H1 (cell line): Measurements from ENCODE around the gene C10orf95. TPM values are rescaled to one million over a fixed set of nuclear protein-coding genes. Genes with fewer than 3 reads are reported as not detected.

ENCODE experiments used
- BRCA1 ChIP-seq: IDR thresholded peaks from 2 replicates; pipeline ENCODE4 v1.6.1; 2012; ENCODE audit warnings: low read depth, low read length, improper control_type of control experiment
- CHD2 ChIP-seq: IDR thresholded peaks from 2 replicates; pipeline ENCODE4 v1.6.1; 2012; ENCODE audit warnings: low read length, improper control_type of control experiment
- EP300 ChIP-seq, 2 experiments: IDR thresholded peaks; 1 replicate in 1 of 2; 2 replicates in 1 of 2; pipeline ENCODE4 v1.6.1; 2011 to 2012; ENCODE audit warnings: low read depth in 2 of 2, low read length in 2 of 2, mild to moderate bottlenecking in 2 of 2, borderline replicate concordance in 1 of 2, inconsistent platforms in 1 of 2, moderate library complexity in 1 of 2
- JUND ChIP-seq: IDR thresholded peaks from 2 replicates; pipeline ENCODE4 v1.6.1; 2011; ENCODE audit warnings: mild to moderate bottlenecking, improper control_type of control experiment, low read length
- SIRT6 ChIP-seq: IDR thresholded peaks from one replicate; pipeline ENCODE4 v1.7.1; 2012; ENCODE audit warnings: low read length, inconsistent platforms
- SRF ChIP-seq: IDR thresholded peaks from 2 replicates; pipeline ENCODE4 v1.6.1; 2011; ENCODE audit warnings: mild to moderate bottlenecking, low read depth, low read length, moderate library complexity
- SUZ12 ChIP-seq: fragments of 200-600 bp; sonication (generic); IDR thresholded peaks from 2 replicates; pipeline ENCODE4 v1.6.1; 2012; ENCODE audit warnings: mild to moderate bottlenecking, inconsistent platforms, low read length, moderate library complexity, mixed read lengths
- polyA plus RNA-seq, 7 experiments: library from polyadenylated mRNA; depleted of rRNA in 3 of 7; stranded (reverse) in 5 of 7; unstranded in 2 of 7; fragments of >200 nt in 5 of 7; fragments of 200-250 nt in 2 of 7; gene quantifications; 1 replicate in 5 of 7; 2 replicates in 1 of 7; 4 replicates in 1 of 7; pipeline versions ENCODE4 v1.2.1 to v1.2.3, GENCODE V29; 2011 to 2013; ENCODE audit warnings: missing spikeins in 2 of 7, mixed read lengths in 2 of 7
- total RNA-seq: library from RNA; stranded (reverse); fragmentation: NEBNext Ultra II Directional; extraction: Animal tissue kit (Norgen Biotek cat#: 25700); gene quantifications from 2 replicates; pipeline ENCODE4 v1.2.1, GENCODE V29; 2021
- TF ChIP-seq, protein P1 (sequence below): IDR thresholded peaks from 2 replicates; pipeline ENCODE4 v1.6.1; 2011; ENCODE audit warnings: low read depth, mild to moderate bottlenecking, low read length; ENCODE audit not compliant: insufficient read depth
- TF ChIP-seq, protein P2 (sequence below): IDR thresholded peaks from 2 replicates; pipeline ENCODE4 v1.6.1; 2011; ENCODE audit warnings: low read length, improper control_type of control experiment

Gene C10orf95
- total and polyA plus RNA-seq, 2 of the 8 experiments (the other 6 are each of a cell fraction or from before 2014, with no cell fraction given) = 0.34 to 0.48 TPM

DNA sequence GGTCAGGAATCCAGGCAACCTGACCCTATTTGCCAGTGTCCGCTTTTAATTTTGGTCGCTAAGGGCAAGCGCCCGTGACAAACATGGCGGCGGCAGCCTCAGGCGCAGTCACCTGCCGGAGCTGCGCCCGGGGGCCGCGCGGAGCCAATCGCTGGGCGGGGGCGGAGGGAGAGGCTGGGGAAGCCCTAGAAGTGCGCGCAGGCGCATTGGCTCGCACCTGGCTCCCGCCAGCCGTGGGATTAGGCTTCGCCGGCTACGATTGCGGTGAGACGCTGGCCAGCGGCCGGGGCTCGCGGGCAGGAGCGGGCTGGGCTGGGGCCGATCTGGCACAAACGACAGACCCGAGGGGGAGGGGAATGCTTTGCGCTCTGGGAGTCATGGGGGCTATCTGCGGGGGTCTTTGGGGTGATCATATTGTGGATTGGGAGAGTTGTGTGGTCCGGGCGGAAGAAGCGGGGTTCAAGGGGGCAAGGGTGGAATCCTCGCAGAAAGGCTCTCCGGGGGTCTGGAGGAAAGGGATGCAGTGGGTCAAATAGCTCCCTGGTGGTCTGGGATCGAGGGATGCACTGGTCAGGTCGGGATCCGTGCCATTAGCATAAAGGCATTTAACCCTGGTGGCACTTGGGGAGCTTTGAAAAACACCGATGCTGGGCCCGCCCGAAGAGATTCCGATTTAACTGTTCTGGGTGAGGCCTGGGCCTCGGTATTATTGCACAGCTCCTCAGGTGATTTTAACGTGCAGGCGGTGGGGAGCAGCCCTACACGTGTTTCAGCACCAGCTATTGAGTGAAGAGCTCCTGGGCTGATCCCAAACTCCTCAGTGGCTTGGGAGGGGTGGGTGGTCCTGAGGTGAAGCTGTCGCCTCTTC, 10.1 kb upstream of the C10orf95 start (continued):
- peak; percentile 40; the same call in 1 of the 2 replicates for TF ChIP-seq CHD2
- no peak for TF ChIP-seq BRCA1
- peak in 1 of 2 experiments; percentile 16; a peak in 1 of 3 replicates for TF ChIP-seq EP300 (IDR thresholded peaks at IDR 0.05; ENCODE audit: borderline replicate concordance in 1 of 2, low read depth in 2 of 2, low read length in 2 of 2)
- TF ChIP-seq, protein P1, sequence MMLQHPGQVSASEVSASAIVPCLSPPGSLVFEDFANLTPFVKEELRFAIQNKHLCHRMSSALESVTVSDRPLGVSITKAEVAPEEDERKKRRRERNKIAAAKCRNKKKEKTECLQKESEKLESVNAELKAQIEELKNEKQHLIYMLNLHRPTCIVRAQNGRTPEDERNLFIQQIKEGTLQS = peak; percentile 53; the same call in 1 of the 2 replicates
- TF ChIP-seq SIRT6 = no peak
- TF ChIP-seq, protein P2, sequence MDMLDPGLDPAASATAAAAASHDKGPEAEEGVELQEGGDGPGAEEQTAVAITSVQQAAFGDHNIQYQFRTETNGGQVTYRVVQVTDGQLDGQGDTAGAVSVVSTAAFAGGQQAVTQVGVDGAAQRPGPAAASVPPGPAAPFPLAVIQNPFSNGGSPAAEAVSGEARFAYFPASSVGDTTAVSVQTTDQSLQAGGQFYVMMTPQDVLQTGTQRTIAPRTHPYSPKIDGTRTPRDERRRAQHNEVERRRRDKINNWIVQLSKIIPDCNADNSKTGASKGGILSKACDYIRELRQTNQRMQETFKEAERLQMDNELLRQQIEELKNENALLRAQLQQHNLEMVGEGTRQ = peak; percentile 89
- no peak for TF ChIP-seq SRF
- peak; percentile 24; the same call in 1 of the 2 replicates for TF ChIP-seq JUND
- TF ChIP-seq SUZ12 = no peak
